ENCODE measurements around the gene FCN3.
"Not testable (repeated sequence)": the region's sequence is repeated elsewhere in the genome, so short reads cannot be mapped to it uniquely, and the experiment has no call there.

FCN3 gene

GRCh38 chr1:27406362-27406680 lies 31.7 kb upstream of the FCN3 start:
- Histone ChIP-seq H3K4me1 (ENCODE audit: control insufficient read depth, insufficient read depth, low read length) (peaks cover 28% of the 10 kb centered on the region), H3K27me3 (ENCODE audit: control insufficient read depth, insufficient read depth, low read length) (no peaks in the 10 kb centered on the region), H3K9ac (ENCODE audit: low read length) (no peak overlapping the region), H3K4me3 (ENCODE audit: low read length) (no peak overlapping the region), H3K36me3 (ENCODE audit: control insufficient read depth, insufficient read depth, low read length) (peaks cover 6% of the 10 kb centered on the region), H3K9me3 (ENCODE audit: control insufficient read depth, low read length) (no peaks in the 10 kb centered on the region)

GRCh38 chr1:27405598-27406361 lies 31.2 kb upstream of the FCN3 start:
- H3K4me3 ChIP-seq (ENCODE audit: low read length); H3K9me3 ChIP-seq (ENCODE audit: control insufficient read depth, low read length); H3K36me3 ChIP-seq (ENCODE audit: control insufficient read depth, insufficient read depth, low read length); H3K27me3 ChIP-seq (ENCODE audit: control insufficient read depth, insufficient read depth, low read length); H3K9ac ChIP-seq (ENCODE audit: low read length): not testable (repeated sequence)
- peaks cover 33% of the 10 kb centered on the region for H3K4me1 ChIP-seq (ENCODE audit: control insufficient read depth, insufficient read depth, low read length)

GRCh38 chr1:27405074-27405473 lies 30.4 kb upstream of the FCN3 start:
- H3K9ac ChIP-seq (ENCODE audit: low read length) = no peak overlapping the region
- H3K9me3 ChIP-seq (ENCODE audit: control insufficient read depth, low read length) = no peaks in the 10 kb centered on the region
- H3K36me3 ChIP-seq (ENCODE audit: control insufficient read depth, insufficient read depth, low read length) = no peaks in the 10 kb centered on the region
- H3K27me3 ChIP-seq (ENCODE audit: control insufficient read depth, insufficient read depth, low read length) = no peaks in the 10 kb centered on the region
- H3K4me1 ChIP-seq (ENCODE audit: control insufficient read depth, insufficient read depth, low read length) = peaks cover 39% of the 10 kb centered on the region
- H3K4me3 ChIP-seq (ENCODE audit: low read length) = no peak overlapping the region

- no peaks in the 10 kb centered on the region for H3K9me3 ChIP-seq (ENCODE audit: control insufficient read depth, low read length)
- no peak overlapping the region for H3K9ac ChIP-seq (ENCODE audit: low read length)
- H3K36me3 ChIP-seq (ENCODE audit: control insufficient read depth, insufficient read depth, low read length) = no peaks in the 10 kb centered on the region
- peaks cover 51% of the 10 kb centered on the region for H3K4me1 ChIP-seq (ENCODE audit: control insufficient read depth, insufficient read depth, low read length)
- H3K4me3 ChIP-seq (ENCODE audit: low read length) = no peak overlapping the region
- no peaks in the 10 kb centered on the region for H3K27me3 ChIP-seq (ENCODE audit: control insufficient read depth, insufficient read depth, low read length)
Observed at GRCh38 chr1:27403931-27404330, 29.3 kb upstream of the FCN3 start.

- Histone ChIP-seq H3K9ac (ENCODE audit: low read length) (peak overlapping the region; percentile 13), H3K4me1 (ENCODE audit: control insufficient read depth, insufficient read depth, low read length) (peaks cover 58% of the 10 kb centered on the region), H3K9me3 (ENCODE audit: control insufficient read depth, low read length) (no peaks in the 10 kb centered on the region), H3K27me3 (ENCODE audit: control insufficient read depth, insufficient read depth, low read length) (no peaks in the 10 kb centered on the region), H3K4me3 (ENCODE audit: low read length) (no peak overlapping the region), H3K36me3 (ENCODE audit: control insufficient read depth, insufficient read depth, low read length) (no peaks in the 10 kb centered on the region)
Observed at GRCh38 chr1:27403065-27403726, 28.6 kb upstream of the FCN3 start.

GRCh38 chr1:27402349-27402754 lies 27.7 kb upstream of the FCN3 start:
- no peaks in the 10 kb centered on the region for H3K27me3 ChIP-seq (ENCODE audit: control insufficient read depth, insufficient read depth, low read length)
- no peaks in the 10 kb centered on the region for H3K9me3 ChIP-seq (ENCODE audit: control insufficient read depth, low read length)
- no peak overlapping the region for H3K9ac ChIP-seq (ENCODE audit: low read length)
- H3K36me3 ChIP-seq (ENCODE audit: control insufficient read depth, insufficient read depth, low read length) = no peaks in the 10 kb centered on the region
- no peak overlapping the region for H3K4me3 ChIP-seq (ENCODE audit: low read length)
- peaks cover 58% of the 10 kb centered on the region for H3K4me1 ChIP-seq (ENCODE audit: control insufficient read depth, insufficient read depth, low read length)

- no peaks in the 10 kb centered on the region for H3K9me3 ChIP-seq (ENCODE audit: control insufficient read depth, low read length)
Observed at GRCh38 chr1:27400963-27401341, 26.3 kb upstream of the FCN3 start.

GRCh38 chr1:27400082-27400962 lies 25.7 kb upstream of the FCN3 start:
- H3K4me3 ChIP-seq (ENCODE audit: low read length) = no peak overlapping the region
- peaks cover 58% of the 10 kb centered on the region for H3K4me1 ChIP-seq (ENCODE audit: control insufficient read depth, insufficient read depth, low read length)
- H3K27me3 ChIP-seq (ENCODE audit: control insufficient read depth, insufficient read depth, low read length) = no peaks in the 10 kb centered on the region
- no peak overlapping the region for H3K9ac ChIP-seq (ENCODE audit: low read length)
- no peaks in the 10 kb centered on the region for H3K9me3 ChIP-seq (ENCODE audit: control insufficient read depth, low read length)
- H3K36me3 ChIP-seq (ENCODE audit: control insufficient read depth, insufficient read depth, low read length) = no peaks in the 10 kb centered on the region

More at GRCh38 chr1:27400963-27401341, 26.3 kb upstream of the FCN3 start:
- Histone ChIP-seq H3K27me3 (ENCODE audit: control insufficient read depth, insufficient read depth, low read length) (no peaks in the 10 kb centered on the region), H3K9ac (ENCODE audit: low read length) (no peak overlapping the region), H3K4me1 (ENCODE audit: control insufficient read depth, insufficient read depth, low read length) (peaks cover 58% of the 10 kb centered on the region), H3K36me3 (ENCODE audit: control insufficient read depth, insufficient read depth, low read length) (no peaks in the 10 kb centered on the region), H3K4me3 (ENCODE audit: low read length) (no peak overlapping the region)

- no peaks in the 10 kb centered on the region for H3K36me3 ChIP-seq (ENCODE audit: control insufficient read depth, insufficient read depth, low read length)
- no peak overlapping the region for H3K4me3 ChIP-seq (ENCODE audit: low read length)
- no peak overlapping the region for H3K9ac ChIP-seq (ENCODE audit: low read length)
- H3K4me1 ChIP-seq (ENCODE audit: control insufficient read depth, insufficient read depth, low read length) = peaks cover 58% of the 10 kb centered on the region
- no peaks in the 10 kb centered on the region for H3K27me3 ChIP-seq (ENCODE audit: control insufficient read depth, insufficient read depth, low read length)
- H3K9me3 ChIP-seq (ENCODE audit: control insufficient read depth, low read length) = no peaks in the 10 kb centered on the region
Observed at GRCh38 chr1:27399251-27400025, 24.8 kb upstream of the FCN3 start.

GRCh38 chr1:27398405-27399149 lies 24.0 kb upstream of the FCN3 start:
- Histone ChIP-seq H3K9ac (ENCODE audit: low read length) (no peak overlapping the region), H3K4me3 (ENCODE audit: low read length) (no peak overlapping the region), H3K9me3 (ENCODE audit: control insufficient read depth, low read length) (no peaks in the 10 kb centered on the region), H3K36me3 (ENCODE audit: control insufficient read depth, insufficient read depth, low read length) (no peaks in the 10 kb centered on the region), H3K4me1 (ENCODE audit: control insufficient read depth, insufficient read depth, low read length) (peaks cover 53% of the 10 kb centered on the region), H3K27me3 (ENCODE audit: control insufficient read depth, insufficient read depth, low read length) (no peaks in the 10 kb centered on the region)

- Histone ChIP-seq H3K9ac (ENCODE audit: low read length) (no peak overlapping the region), H3K9me3 (ENCODE audit: control insufficient read depth, low read length) (no peaks in the 10 kb centered on the region), H3K4me3 (ENCODE audit: low read length) (no peak overlapping the region), H3K36me3 (ENCODE audit: control insufficient read depth, insufficient read depth, low read length) (no peaks in the 10 kb centered on the region), H3K4me1 (ENCODE audit: control insufficient read depth, insufficient read depth, low read length) (peaks cover 47% of the 10 kb centered on the region), H3K27me3 (ENCODE audit: control insufficient read depth, insufficient read depth, low read length) (no peaks in the 10 kb centered on the region)
Observed at GRCh38 chr1:27397749-27398148, 23.1 kb upstream of the FCN3 start.

All from mucosa of stomach (tissue), 1 donor.